ENCODE measurements around the gene SLC25A21.
A peak's percentile ranks its signal among the peaks of the same experiment; 100 is the strongest.
"Not testable (repeated sequence)": the region's sequence is repeated elsewhere in the genome, so short reads cannot be mapped to it uniquely, and the experiment has no call there.

Gene SLC25A21

GRCh38 chr14:37196604-37197420 is 24.4 kb upstream of the SLC25A21 start:
- TF ChIP-seq POLR2A (IDR thresholded peaks at IDR 0.05; ENCODE audit: low read length) (no peak), GATA1 (IDR thresholded peaks at IDR 0.05; ENCODE audit: low read depth, low read length) (no peak)

GRCh38 chr14:37195327-37195726 is 22.9 kb upstream of the SLC25A21 start:
- no peak for DNase-seq
- TF ChIP-seq GATA1 (IDR thresholded peaks at IDR 0.05; ENCODE audit: low read depth, low read length), result no peak
- no peak for TF ChIP-seq POLR2A (IDR thresholded peaks at IDR 0.05; ENCODE audit: low read length)

More at GRCh38 chr14:37196604-37197420, 24.4 kb upstream of the SLC25A21 start:
- no peak for DNase-seq

- no peak for DNase-seq
- TF ChIP-seq GATA1 (IDR thresholded peaks at IDR 0.05; ENCODE audit: low read depth, low read length) (no peak), POLR2A (IDR thresholded peaks at IDR 0.05; ENCODE audit: low read length) (no peak)
Observed at GRCh38 chr14:37194698-37195097, 22.3 kb upstream of the SLC25A21 start.

GRCh38 chr14:37189733-37190132 is 17.3 kb upstream of the SLC25A21 start:
- DNase-seq, result not testable (repeated sequence)

- DNase-seq, result not testable (repeated sequence)
Observed at GRCh38 chr14:37187840-37188577, 15.6 kb upstream of the SLC25A21 start.

- DNase-seq, result no peak
- TF ChIP-seq POLR2A (IDR thresholded peaks at IDR 0.05; ENCODE audit: low read length), result no peak
- TF ChIP-seq GATA1 (IDR thresholded peaks at IDR 0.05; ENCODE audit: low read depth, low read length), result no peak
Observed at GRCh38 chr14:37187294-37187693, 14.9 kb upstream of the SLC25A21 start.

- DNase-seq, result no peak
Observed at GRCh38 chr14:37186865-37187264, 14.5 kb upstream of the SLC25A21 start.

GRCh38 chr14:37185670-37186069 is 13.3 kb upstream of the SLC25A21 start:
- no peak for DNase-seq
- TF ChIP-seq POLR2A (IDR thresholded peaks at IDR 0.05; ENCODE audit: low read length) (no peak), GATA1 (IDR thresholded peaks at IDR 0.05; ENCODE audit: low read depth, low read length) (no peak)

More at GRCh38 chr14:37186865-37187264, 14.5 kb upstream of the SLC25A21 start:
- no peak for TF ChIP-seq POLR2A (IDR thresholded peaks at IDR 0.05; ENCODE audit: low read length)
- TF ChIP-seq GATA1 (IDR thresholded peaks at IDR 0.05; ENCODE audit: low read depth, low read length), result no peak

GRCh38 chr14:37184520-37184919 is 12.1 kb upstream of the SLC25A21 start:
- DNase-seq, result not testable (repeated sequence)

- TF ChIP-seq GATA1 (IDR thresholded peaks at IDR 0.05; ENCODE audit: low read depth, low read length), result no peak
- no peak for TF ChIP-seq POLR2A (IDR thresholded peaks at IDR 0.05; ENCODE audit: low read length)
Observed at GRCh38 chr14:37181441-37181840, 9.0 kb upstream of the SLC25A21 start.

GRCh38 chr14:37180886-37181285 is 8.5 kb upstream of the SLC25A21 start:
- DNase-seq, result not testable (repeated sequence)

More at GRCh38 chr14:37181441-37181840, 9.0 kb upstream of the SLC25A21 start:
- no peak for DNase-seq

GRCh38 chr14:37179896-37180502 is 7.6 kb upstream of the SLC25A21 start:
- no peak for DNase-seq
- TF ChIP-seq GATA1 (IDR thresholded peaks at IDR 0.05; ENCODE audit: low read depth, low read length), result no peak
- no peak for TF ChIP-seq POLR2A (IDR thresholded peaks at IDR 0.05; ENCODE audit: low read length)

- TF ChIP-seq POLR2A (IDR thresholded peaks at IDR 0.05; ENCODE audit: low read length) (no peak), GATA1 (IDR thresholded peaks at IDR 0.05; ENCODE audit: low read depth, low read length) (no peak)
- peak; percentile 63 to 70 for DNase-seq
Observed at GRCh38 chr14:37172936-37173614, 669 bp upstream of the SLC25A21 start.

GRCh38 chr14:37171678-37172023 is 755 bp downstream of the SLC25A21 start:
- TF ChIP-seq GATA1 (IDR thresholded peaks at IDR 0.05; ENCODE audit: low read depth, low read length) (no peak), POLR2A (IDR thresholded peaks at IDR 0.05; ENCODE audit: low read length) (no peak)
- no peak for DNase-seq
